KOPT-K1 (cell line): ENCODE data around the gene HEATR5B.

Experiments
- H3K27ac ChIP-seq: fragments of 200-600 bp; sonication (generic); 2 replicates; pipeline ENCODE4 v1.5.1; 2016; ENCODE audit warnings: antibody characterized with exemption, mild to moderate bottlenecking, low read depth, low read length; ENCODE audit not compliant: poor library complexity, severe bottlenecking
- H3K36me3 ChIP-seq: fragments of 200-600 bp; sonication (generic); 2 replicates; pipeline ENCODE4 v1.5.1; 2017; ENCODE audit warnings: antibody characterized with exemption, mild to moderate bottlenecking, low read length, moderate library complexity; ENCODE audit not compliant: insufficient read depth
- H3K9me3 ChIP-seq: fragments of 200-600 bp; sonication (generic); 2 replicates; pipeline ENCODE4 v1.5.1; 2017; ENCODE audit warnings: antibody characterized with exemption, low read length, mild to moderate bottlenecking; ENCODE audit not compliant: insufficient read depth, poor library complexity, severe bottlenecking

HEATR5B gene

GRCh38 chr2:37083873-37084794 is at the start of gene HEATR5B, which contains the start of gene GPATCH11:
TSS of gene HEATR5B (minus strand) at chr2:37084372. CDS start at chr2:37083414, 958 bp downstream.
TSS of gene GPATCH11 (plus strand) at chr2:37084518. CDS start at chr2:37088382, 3,864 bp downstream.
- Histone ChIP-seq H3K9me3 (no peaks in the 10 kb centered on the region), H3K36me3 (peaks cover 24% of the 10 kb centered on the region), H3K27ac (peak within 1 kb of the TSS; percentile 61)

GRCh38 chr2:37132914-37133313 is 48.7 kb upstream of the HEATR5B start:
- H3K9me3 ChIP-seq: no peaks in the 10 kb centered on the region
- peaks cover 100% of the 10 kb centered on the region for H3K36me3 ChIP-seq
- no peak overlapping the region for H3K27ac ChIP-seq

GRCh38 chr2:37125416-37125815 is 41.2 kb upstream of the HEATR5B start:
- Histone ChIP-seq H3K27ac (no peak overlapping the region), H3K36me3 (peaks cover 98% of the 10 kb centered on the region)

GRCh38 chr2:37119157-37119556 is 35.0 kb upstream of the HEATR5B start:
- no peak overlapping the region for H3K27ac ChIP-seq
- peaks cover 90% of the 10 kb centered on the region for H3K36me3 ChIP-seq
- H3K9me3 ChIP-seq: no peaks in the 10 kb centered on the region

More at GRCh38 chr2:37125416-37125815, 41.2 kb upstream of the HEATR5B start:
- H3K9me3 ChIP-seq: no peaks in the 10 kb centered on the region

GRCh38 chr2:37117566-37117965 is 33.4 kb upstream of the HEATR5B start:
- H3K36me3 ChIP-seq: peaks cover 91% of the 10 kb centered on the region
- H3K27ac ChIP-seq: no peak overlapping the region
- no peaks in the 10 kb centered on the region for H3K9me3 ChIP-seq

- Histone ChIP-seq H3K36me3 (peaks cover 97% of the 10 kb centered on the region), H3K9me3 (no peaks in the 10 kb centered on the region), H3K27ac (no peak overlapping the region)
Measured at GRCh38 chr2:37111958-37112357, 27.8 kb upstream of the HEATR5B start.

GRCh38 chr2:37110306-37111212 is 26.4 kb upstream of the HEATR5B start:
- Histone ChIP-seq H3K27ac (no peak overlapping the region), H3K36me3 (peaks cover 97% of the 10 kb centered on the region), H3K9me3 (no peaks in the 10 kb centered on the region)

- Histone ChIP-seq H3K27ac (no peak overlapping the region), H3K36me3 (peaks cover 98% of the 10 kb centered on the region)
Measured at GRCh38 chr2:37109523-37109922, 25.4 kb upstream of the HEATR5B start.

GRCh38 chr2:37105150-37105549 is 21.0 kb upstream of the HEATR5B start:
- Histone ChIP-seq H3K36me3 (peaks cover 95% of the 10 kb centered on the region), H3K9me3 (no peaks in the 10 kb centered on the region), H3K27ac (no peak overlapping the region)

More at GRCh38 chr2:37109523-37109922, 25.4 kb upstream of the HEATR5B start:
- H3K9me3 ChIP-seq: no peaks in the 10 kb centered on the region

GRCh38 chr2:37104178-37104577 is 20.0 kb upstream of the HEATR5B start:
- peaks cover 95% of the 10 kb centered on the region for H3K36me3 ChIP-seq
- H3K9me3 ChIP-seq: no peaks in the 10 kb centered on the region
- no peak overlapping the region for H3K27ac ChIP-seq

- Histone ChIP-seq H3K36me3 (peaks cover 90% of the 10 kb centered on the region), H3K9me3 (no peaks in the 10 kb centered on the region), H3K27ac (no peak overlapping the region)
Measured at GRCh38 chr2:37102588-37102987, 18.4 kb upstream of the HEATR5B start.

- peaks cover 90% of the 10 kb centered on the region for H3K36me3 ChIP-seq
Measured at GRCh38 chr2:37100054-37100453, 15.9 kb upstream of the HEATR5B start.

GRCh38 chr2:37098416-37099118 is 14.4 kb upstream of the HEATR5B start:
- H3K27ac ChIP-seq: no peak overlapping the region
- peaks cover 92% of the 10 kb centered on the region for H3K36me3 ChIP-seq
- H3K9me3 ChIP-seq: no peaks in the 10 kb centered on the region

More at GRCh38 chr2:37100054-37100453, 15.9 kb upstream of the HEATR5B start:
- no peak overlapping the region for H3K27ac ChIP-seq
- no peaks in the 10 kb centered on the region for H3K9me3 ChIP-seq

- peaks cover 91% of the 10 kb centered on the region for H3K36me3 ChIP-seq
- H3K9me3 ChIP-seq: no peaks in the 10 kb centered on the region
- H3K27ac ChIP-seq: no peak overlapping the region
Measured at GRCh38 chr2:37096568-37096967, 12.4 kb upstream of the HEATR5B start.
